CD4-positive, alpha-beta T cell treated with Interleukin-15 for 1 hour (primary cell): ENCODE data around the gene CNMD.

Experiments used
- DNase-seq: peaks from one replicate; pipeline ENCODE4 v3.0.0-alpha.2; 2020

The CNMD gene

DNA sequence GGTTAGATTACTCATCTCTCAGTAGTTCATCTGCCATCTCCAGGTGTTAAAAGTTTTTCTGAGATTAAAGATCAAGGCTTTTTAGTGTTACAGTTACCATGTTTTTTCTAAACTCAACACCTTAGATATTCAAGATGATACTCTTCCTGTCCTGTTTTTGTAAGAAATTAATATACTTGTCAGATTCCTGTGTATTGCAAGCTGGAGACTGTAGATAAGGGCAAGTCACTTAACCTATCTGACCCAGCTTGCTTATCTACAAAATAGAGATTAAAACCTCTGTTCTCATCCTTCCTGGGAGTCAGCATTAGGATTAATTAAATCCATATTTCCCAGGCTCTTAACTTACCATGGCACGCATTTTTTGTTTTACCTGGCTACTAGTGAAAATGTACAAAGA is 61.8 kb downstream of the CNMD start:
- no peak for DNase-seq

DNA sequence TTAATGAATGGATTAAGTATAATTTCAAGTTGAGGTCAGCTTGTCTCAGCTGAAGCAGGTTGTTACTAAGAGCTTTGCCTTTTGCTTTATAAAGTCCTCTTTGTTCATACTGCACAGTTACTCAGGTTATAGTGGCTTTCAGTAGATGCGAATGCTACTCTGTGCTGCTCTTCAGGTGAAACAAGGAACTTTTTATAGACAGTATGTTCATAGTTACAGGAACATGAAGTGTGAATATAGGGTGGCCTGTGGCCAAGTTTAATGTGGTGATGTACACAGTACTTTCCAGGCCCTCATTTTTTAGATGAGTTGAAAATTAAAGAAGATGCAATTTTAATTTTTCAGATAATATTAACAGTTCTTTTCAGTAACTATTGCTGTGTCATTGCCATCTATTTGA is 66.2 kb downstream of the CNMD start:
- no peak for DNase-seq

DNA sequence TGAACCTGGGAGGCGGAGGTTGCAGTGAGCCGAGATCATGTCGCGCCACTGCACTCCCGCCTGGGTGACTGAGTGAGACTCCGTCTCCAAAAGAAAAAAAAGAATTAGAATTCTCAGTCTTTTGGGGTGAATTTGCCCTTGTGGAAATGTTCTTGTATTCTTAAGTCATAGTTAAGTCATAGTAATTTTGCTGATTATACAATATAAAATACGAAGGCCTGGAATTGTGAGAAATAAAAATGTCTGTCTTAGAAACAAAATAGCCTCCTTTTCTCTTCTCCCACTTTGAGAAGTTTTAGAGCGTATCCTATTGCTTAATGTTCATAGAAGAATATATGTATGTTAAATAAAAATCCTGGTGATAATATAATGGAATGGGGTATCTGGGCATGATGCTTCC is 68.9 kb downstream of the CNMD start:
- no peak for DNase-seq

DNA sequence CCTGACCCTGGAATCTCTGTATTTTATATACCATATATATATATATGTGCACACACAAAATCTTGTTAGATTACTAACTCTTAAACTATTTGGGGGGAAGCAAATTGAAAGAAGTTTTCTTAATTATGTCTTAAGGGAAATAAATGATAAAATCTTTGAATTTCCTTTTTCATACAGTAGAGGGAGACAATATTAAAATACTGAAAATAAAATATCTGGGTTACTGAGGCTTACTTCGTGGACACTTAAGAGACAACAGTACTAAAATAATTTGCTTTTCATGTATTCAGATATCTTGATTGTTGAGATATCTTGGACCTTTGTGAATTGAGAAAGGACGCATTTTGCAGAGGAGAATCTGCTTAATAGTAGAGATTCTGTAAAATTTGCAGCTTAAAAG is 69.9 kb downstream of the CNMD start:
- DNase-seq: no peak

DNA sequence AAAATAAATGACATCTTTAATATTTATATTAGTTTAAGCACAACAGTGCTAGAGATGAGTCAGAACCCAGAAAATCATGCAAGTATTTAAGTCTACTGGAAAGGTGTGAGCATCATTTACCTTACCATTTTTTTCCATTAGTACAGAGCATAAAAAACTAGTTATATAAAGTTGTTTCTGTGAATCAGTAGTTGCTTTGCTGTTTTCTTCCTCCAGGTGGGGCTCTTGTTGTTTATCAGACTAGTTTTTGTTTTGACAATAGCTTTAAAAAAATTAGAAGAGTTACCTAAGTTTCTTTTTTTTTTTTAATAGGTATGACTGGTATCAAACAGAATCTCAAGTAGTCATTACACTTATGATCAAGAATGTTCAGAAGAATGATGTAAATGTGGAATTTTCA is 74.3 kb downstream of the CNMD start:
- DNase-seq: no peak

DNA sequence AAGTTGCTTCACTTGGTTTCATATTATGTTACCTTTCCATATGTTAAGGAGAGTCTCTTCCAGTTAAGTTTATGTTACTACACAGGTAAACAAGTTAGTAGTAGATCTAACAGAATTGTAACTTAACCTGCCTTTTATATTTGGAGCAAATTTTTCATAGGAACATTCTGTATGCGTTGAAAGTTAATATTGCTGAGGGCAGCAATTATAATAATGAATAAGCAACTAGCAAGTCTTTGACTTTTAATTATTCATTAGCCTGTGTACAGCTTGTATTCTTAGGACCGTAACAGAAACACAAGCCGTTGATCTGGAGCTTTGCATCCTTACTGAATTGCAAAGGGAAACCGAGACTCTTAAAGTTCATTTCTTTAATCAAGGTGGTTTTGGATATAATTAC is 75.3 kb downstream of the CNMD start:
- no peak for DNase-seq

DNA sequence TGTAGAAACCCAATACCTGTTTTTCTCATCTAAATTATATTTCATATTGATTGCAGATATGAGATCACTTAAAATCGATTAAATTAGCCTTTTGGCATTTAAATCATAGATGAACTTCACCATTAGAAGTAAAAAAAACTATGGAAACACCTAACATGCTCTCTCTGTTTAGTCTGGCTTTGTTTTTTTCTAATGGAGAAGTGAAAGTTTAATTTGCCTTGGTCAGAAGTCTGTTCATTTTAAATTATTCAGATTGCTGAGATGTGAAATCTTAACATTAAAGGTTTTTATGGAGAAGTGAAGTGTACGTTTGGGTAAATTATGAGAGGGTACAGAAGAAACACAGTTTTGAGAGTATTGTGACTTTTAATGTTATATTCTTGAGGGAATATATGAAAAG is 80.3 kb downstream of the CNMD start:
- DNase-seq: no peak
